PC-3 (cell line): ENCODE results near the gene RBP4. TPM values are rescaled to one million over a fixed set of nuclear protein-coding genes. Genes with fewer than 3 reads are reported as not detected.
"Not testable (repeated sequence)": the region's sequence is repeated elsewhere in the genome, so short reads cannot be mapped to it uniquely, and the experiment has no call there.

Source experiments
- ATAC-seq: fragments of 200-7000 bp; cut with Tn5 transposase; 2 replicates; pipeline ENCODE4 v1.9.1; 2020; ENCODE audit warnings: mild to moderate bottlenecking, moderate library complexity
- BruUV-seq: library from RNA; stranded (reverse); fragments of 400-500 nt; replicated peaks from 2 replicates; lab custom pipeline; 2021; lab: Mats Ljungman, UMichigan
- CTCF ChIA-PET: fragments of 300-600 bp; sonication (Branson Sonifier 250); formaldehyde crosslinking; loops from one replicate; lab custom pipeline; 2022; ENCODE audit warnings: antibody characterized with exemption; lab: Charles Lee
- POLR2A ChIA-PET: fragments of 300-600 bp; sonication (Branson Sonifier 250); formaldehyde crosslinking; loops from one replicate; lab custom pipeline; 2022; ENCODE audit warnings: antibody characterized with exemption; ENCODE audit not compliant: unreplicated experiment; lab: Charles Lee
- DNase-seq: peaks from one replicate; pipeline ENCODE4 v3.0.0-alpha.2; 2015
- H2AFZ ChIP-seq: fragments of 300-600 bp; sonication (generic); 2 replicates; pipeline ENCODE4 v1.6.0; 2016; ENCODE audit warnings: antibody characterized with exemption, low read length
- H3F3A ChIP-seq: fragments of 300-600 bp; sonication (generic); one replicate; pipeline ENCODE4 v1.6.0; 2017; ENCODE audit warnings: antibody characterized with exemption, low read length, control low read depth, mild to moderate bottlenecking; ENCODE audit not compliant: unreplicated experiment
- H3K27ac ChIP-seq: fragments of 300-600 bp; sonication (generic); 2 replicates; pipeline ENCODE4 v1.5.1; 2016; ENCODE audit warnings: mild to moderate bottlenecking, low read length
- H3K27me3 ChIP-seq: fragments of 300-600 bp; sonication (generic); 2 replicates; pipeline ENCODE4 v1.6.1; 2016; ENCODE audit warnings: low read length, mixed read lengths
- H3K36me3 ChIP-seq: fragments of 300-600 bp; sonication (generic); 2 replicates; pipeline ENCODE4 v1.6.1; 2016; ENCODE audit warnings: low read depth, mixed run types, low read length, mixed read lengths
- H3K4me1 ChIP-seq: fragments of 300-600 bp; sonication (generic); 2 replicates; pipeline ENCODE4 v1.5.1; 2016; ENCODE audit warnings: low read length; ENCODE audit not compliant: insufficient read depth
- H3K4me2 ChIP-seq: fragments of 300-600 bp; sonication (generic); 2 replicates; pipeline ENCODE4 v1.6.0; 2016; ENCODE audit warnings: low read length
- H3K4me3 ChIP-seq: fragments of 300-600 bp; sonication (generic); 2 replicates; pipeline ENCODE4 v1.5.1; 2016; ENCODE audit warnings: mild to moderate bottlenecking, low read length, mixed read lengths
- H3K79me2 ChIP-seq: fragments of 300-600 bp; sonication (generic); 2 replicates; pipeline ENCODE4 v1.6.1; 2017; ENCODE audit warnings: low read length, mixed read lengths
- H3K9ac ChIP-seq: fragments of 300-600 bp; sonication (generic); 2 replicates; pipeline ENCODE4 v1.6.0; 2016; ENCODE audit warnings: mild to moderate bottlenecking, low read length
- H3K9me2 ChIP-seq: fragments of 300-600 bp; sonication (generic); replicated peaks from 2 replicates; pipeline ENCODE4 v1.6.1; 2016; ENCODE audit warnings: mixed run types, low read length, mixed read lengths
- H3K9me3 ChIP-seq: fragments of 300-600 bp; sonication (generic); 2 replicates; pipeline ENCODE4 v1.6.1; 2016; ENCODE audit warnings: low read length, mixed read lengths
- H4K20me1 ChIP-seq: fragments of 300-600 bp; sonication (generic); 2 replicates; pipeline ENCODE4 v1.6.1; 2016; ENCODE audit warnings: low read length, mixed read lengths
- CTCF ChIP-seq: fragments of 300-600 bp; sonication (generic); conservative IDR thresholded peaks from 2 replicates; pipeline ENCODE4 v1.5.1; 2017; ENCODE audit warnings: antibody characterized with exemption, low read depth, mild to moderate bottlenecking, low read length
- EZH2 ChIP-seq: fragments of 300-600 bp; sonication (generic); IDR thresholded peaks from one replicate; pipeline ENCODE4 v1.6.1; 2017; ENCODE audit warnings: antibody characterized with exemption, mild to moderate bottlenecking, low read length; ENCODE audit not compliant: unreplicated experiment
- EZH2phosphoT487 ChIP-seq: fragments of 300-600 bp; sonication (generic); IDR thresholded peaks from 2 replicates; pipeline ENCODE4 v1.6.1; 2018; ENCODE audit warnings: mild to moderate bottlenecking, antibody characterized with exemption, low read length, borderline replicate concordance
- intact Hi-C: fragments of 100-400 bp; cut with micrococcal nuclease; formaldehyde crosslinking; loops from 2 replicates; pipeline ENCODE4 v1.9.0; 2023
- total RNA-seq: library from RNA; depleted of rRNA; stranded (reverse); fragments of >200 nt; gene quantifications from 2 replicates; pipeline ENCODE4 v1.2.3, GENCODE V29; 2014

The RBP4 gene
- total RNA-seq, 1 experiment from 2014 or later: 8.5 TPM

- DNase-seq: peak; percentile 91
Measured at GRCh38 chr10:93548376-93549071, 52.5 kb downstream of the RBP4 start.

GRCh38 chr10:93547522-93547921 is 53.5 kb downstream of the RBP4 start:
- no TSS peak for BruUV-seq
- Histone ChIP-seq H3K9me2 (no peaks in the 10 kb centered on the region), H3K36me3 (no peaks in the 10 kb centered on the region), H3K4me1 (peaks cover 16% of the 10 kb centered on the region), H3K27me3 (no peaks in the 10 kb centered on the region), H3K9ac (no peak overlapping the region), H3K79me2 (no peaks in the 10 kb centered on the region), H3K4me2 (no peak overlapping the region), H3F3A (peaks cover 7% of the 10 kb centered on the region), H3K4me3 (no peak overlapping the region), H4K20me1 (no peaks in the 10 kb centered on the region), H3K27ac (peak overlapping the region; percentile 96), H3K9me3 (no peaks in the 10 kb centered on the region), H2AFZ (no peak overlapping the region)
- TF ChIP-seq CTCF (no peak), EZH2phosphoT487 (no peak), EZH2 (no peak)
- DNase-seq (no peak), ATAC-seq (no peak)
- intact Hi-C loops: loop anchor here (10.0 kb wide), 2 partner anchors 107 to 267 kb away; no protein-coding TSS in a partner anchor
- CTCF ChIA-PET: no interaction called here
- POLR2A ChIA-PET: no interaction called here

More at GRCh38 chr10:93548376-93549071, 52.5 kb downstream of the RBP4 start:
- no peak for TF ChIP-seq EZH2
- no peak for TF ChIP-seq CTCF
- no peak for TF ChIP-seq EZH2phosphoT487
- H2AFZ ChIP-seq: peak overlapping the region; percentile 46; the same call in 1 of the 2 replicates
- no peaks in the 10 kb centered on the region for H3K9me3 ChIP-seq
- H3F3A ChIP-seq: peaks cover 7% of the 10 kb centered on the region
- ATAC-seq: peak; percentile 84
- no peaks in the 10 kb centered on the region for H3K27me3 ChIP-seq
- H3K27ac ChIP-seq: peak overlapping the region; percentile 96
- no peak overlapping the region for H3K4me3 ChIP-seq
- peaks cover 13% of the 10 kb centered on the region for H3K4me1 ChIP-seq
- CTCF ChIA-PET: no interaction called here
- intact Hi-C loops: loop anchor here (2.0 to 10.0 kb wide), 3 partner anchors 54 to 266 kb away; no protein-coding TSS in a partner anchor
- POLR2A ChIA-PET: no interaction called here
- no peaks in the 10 kb centered on the region for H3K9me2 ChIP-seq
- no peaks in the 10 kb centered on the region for H4K20me1 ChIP-seq
- BruUV-seq: no TSS peak
- no peaks in the 10 kb centered on the region for H3K36me3 ChIP-seq
- H3K79me2 ChIP-seq: no peaks in the 10 kb centered on the region
- peak overlapping the region; percentile 74 for H3K4me2 ChIP-seq
- peak overlapping the region; percentile 37; the same call in 1 of the 2 replicates for H3K9ac ChIP-seq

GRCh38 chr10:93546995-93547394 is 54.0 kb downstream of the RBP4 start:
- H3K4me2 ChIP-seq, ATAC-seq, H3K9me2 ChIP-seq, POLR2A ChIA-PET, H3K27ac ChIP-seq, H3K4me3 ChIP-seq, H3K9ac ChIP-seq, H3K79me2 ChIP-seq, H3K36me3 ChIP-seq, H4K20me1 ChIP-seq, H3F3A ChIP-seq, DNase-seq, H3K27me3 ChIP-seq, H3K9me3 ChIP-seq, H2AFZ ChIP-seq, BruUV-seq, CTCF ChIA-PET: not testable (repeated sequence)
- intact Hi-C loops: loop anchor here (10.0 kb wide), 2 partner anchors 108 to 268 kb away; no protein-coding TSS in a partner anchor
- peaks cover 20% of the 10 kb centered on the region for H3K4me1 ChIP-seq
